ENCODE data around the gene ZC3HAV1. TPM values are rescaled to one million over a fixed set of nuclear protein-coding genes. Genes with fewer than 3 reads are reported as not detected.

ZC3HAV1 gene
- polyA plus RNA-seq, 1 of the 3 experiments (the other 2 are of a cell fraction), result 11.2 TPM

DNA sequence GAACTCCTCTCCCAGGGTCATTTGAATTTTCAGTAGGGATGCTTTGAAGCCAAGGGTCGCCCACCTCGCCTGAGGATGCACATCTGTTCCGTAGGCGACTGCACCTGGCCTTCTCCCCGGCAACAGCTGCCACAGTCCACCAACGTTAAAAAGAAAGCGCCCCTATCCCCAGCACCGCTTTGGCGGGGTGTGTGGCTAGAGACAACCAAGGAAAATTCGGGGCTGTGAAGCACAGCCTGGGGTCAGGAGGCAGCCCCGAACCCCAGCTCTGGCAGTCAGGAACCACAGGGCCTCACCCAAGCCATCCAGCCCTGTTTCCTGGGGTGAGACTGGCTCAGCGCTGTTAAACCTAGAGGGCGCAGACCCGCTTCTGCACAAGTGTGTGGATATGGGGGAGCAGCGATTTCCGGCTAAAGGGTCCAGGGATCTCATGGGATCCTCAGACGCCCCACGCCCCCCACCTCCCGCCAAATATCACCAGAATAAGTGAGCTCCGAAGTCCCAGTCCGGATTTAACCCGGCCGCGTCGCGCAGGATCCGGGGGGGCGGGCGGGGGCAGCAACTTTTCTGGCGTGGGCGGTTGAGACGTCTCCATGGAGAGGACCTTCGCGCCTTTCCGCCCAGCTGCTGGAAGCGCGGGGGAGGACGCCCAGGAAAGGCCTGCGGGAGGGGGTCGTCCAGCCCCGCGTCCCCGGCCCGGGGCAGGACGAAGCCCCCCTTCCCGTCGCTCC is 74.5 kb downstream of the ZC3HAV1 start (continued):
- TF ChIP-seq, protein P1, sequence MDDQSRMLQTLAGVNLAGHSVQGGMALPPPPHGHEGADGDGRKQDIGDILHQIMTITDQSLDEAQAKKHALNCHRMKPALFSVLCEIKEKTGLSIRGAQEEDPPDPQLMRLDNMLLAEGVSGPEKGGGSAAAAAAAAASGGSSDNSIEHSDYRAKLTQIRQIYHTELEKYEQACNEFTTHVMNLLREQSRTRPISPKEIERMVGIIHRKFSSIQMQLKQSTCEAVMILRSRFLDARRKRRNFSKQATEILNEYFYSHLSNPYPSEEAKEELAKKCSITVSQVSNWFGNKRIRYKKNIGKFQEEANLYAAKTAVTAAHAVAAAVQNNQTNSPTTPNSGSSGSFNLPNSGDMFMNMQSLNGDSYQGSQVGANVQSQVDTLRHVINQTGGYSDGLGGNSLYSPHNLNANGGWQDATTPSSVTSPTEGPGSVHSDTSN (IDR thresholded peaks at IDR 0.05), result no peak

DNA sequence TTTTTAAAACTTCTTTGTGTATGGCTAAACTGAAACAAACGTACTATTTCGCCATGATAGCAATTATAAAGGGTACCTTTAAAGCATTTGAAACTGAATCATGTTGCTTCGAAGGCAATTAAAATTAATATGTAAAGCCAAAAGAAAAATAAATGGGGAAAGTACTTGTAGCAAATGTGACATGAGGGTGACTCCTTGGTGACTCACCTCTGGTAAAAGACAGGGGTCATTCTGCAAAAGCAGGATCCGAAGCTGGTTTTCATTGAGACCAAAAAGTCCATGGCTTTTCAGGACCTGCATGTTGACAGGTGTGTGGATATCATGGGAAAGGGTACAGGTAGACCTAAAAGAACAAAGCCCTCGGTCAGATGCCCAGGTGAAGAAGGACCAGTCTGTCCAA is 75.2 kb downstream of the ZC3HAV1 start:
- DNase-seq, result no peak
- Histone ChIP-seq H2AFZ (ENCODE audit: low read depth) (no peak overlapping the region), H3K27me3 (ENCODE audit: insufficient read depth) (no peaks in the 10 kb centered on the region), H3K27ac (ENCODE audit: low read depth in 2 of 2, low read length in 1 of 2) (no peak overlapping the region; a peak in 1 of 4 replicates), H3K9me2 (no peaks in the 10 kb centered on the region), H3K36me3 (replicated peaks in 1 of 2; ENCODE audit: control insufficient read depth in 1 of 2, insufficient read depth in 2 of 2, low read length in 1 of 2) (peaks cover 29 to 48% of the 10 kb centered on the region in 2 experiments), H3K4me1 (ENCODE audit: control insufficient read depth in 1 of 2, insufficient read depth in 2 of 2, low read depth in 1 of 2, low read length in 1 of 2) (peaks cover 9 to 20% of the 10 kb centered on the region in 2 experiments; a peak in 3 of 4 replicates), H3K9ac (peak overlapping the region; percentile 84; the same call in 1 of the 2 replicates), H3K4me3 (ENCODE audit: low read depth in 2 of 2, low read length in 1 of 2) (peak overlapping the region; percentile 69 to 86), H4K20me1 (ENCODE audit: insufficient read depth) (peaks cover 4% of the 10 kb centered on the region; the same call in 1 of the 2 replicates), H3F3A (replicated peaks; ENCODE audit: insufficient read depth) (peaks cover 2% of the 10 kb centered on the region), H3K9me3 (no peaks in the 10 kb centered on the region), H3K79me2 (ENCODE audit: insufficient read depth) (peaks cover 59% of the 10 kb centered on the region), H3K4me2 (peak overlapping the region; percentile 87)
- TF ChIP-seq FOSL2 (IDR thresholded peaks at IDR 0.05; ENCODE audit: borderline replicate concordance, low read depth) (peak; percentile 53; the same call in 1 of the 2 replicates), RFX5 (IDR thresholded peaks at IDR 0.05; ENCODE audit: low read length) (no peak)
- WGBS (ENCODE audit: low lambda C conversion rate), result 69% methylated on average over 5 of the region's 5 CpGs
- ChIA-PET POLR2A (interaction anchor here (1.1 to 1.4 kb wide), 3 partner anchors 48 to 99 kb away, joined by 3 to 7 read pairs (median 5); no protein-coding TSS in a partner anchor), CTCF (interaction anchor here (1.0 to 8.7 kb wide), 11 partner anchors 9 to 148 kb away, joined by 3 to 64 read pairs (median 5); no protein-coding TSS in a partner anchor)

DNA sequence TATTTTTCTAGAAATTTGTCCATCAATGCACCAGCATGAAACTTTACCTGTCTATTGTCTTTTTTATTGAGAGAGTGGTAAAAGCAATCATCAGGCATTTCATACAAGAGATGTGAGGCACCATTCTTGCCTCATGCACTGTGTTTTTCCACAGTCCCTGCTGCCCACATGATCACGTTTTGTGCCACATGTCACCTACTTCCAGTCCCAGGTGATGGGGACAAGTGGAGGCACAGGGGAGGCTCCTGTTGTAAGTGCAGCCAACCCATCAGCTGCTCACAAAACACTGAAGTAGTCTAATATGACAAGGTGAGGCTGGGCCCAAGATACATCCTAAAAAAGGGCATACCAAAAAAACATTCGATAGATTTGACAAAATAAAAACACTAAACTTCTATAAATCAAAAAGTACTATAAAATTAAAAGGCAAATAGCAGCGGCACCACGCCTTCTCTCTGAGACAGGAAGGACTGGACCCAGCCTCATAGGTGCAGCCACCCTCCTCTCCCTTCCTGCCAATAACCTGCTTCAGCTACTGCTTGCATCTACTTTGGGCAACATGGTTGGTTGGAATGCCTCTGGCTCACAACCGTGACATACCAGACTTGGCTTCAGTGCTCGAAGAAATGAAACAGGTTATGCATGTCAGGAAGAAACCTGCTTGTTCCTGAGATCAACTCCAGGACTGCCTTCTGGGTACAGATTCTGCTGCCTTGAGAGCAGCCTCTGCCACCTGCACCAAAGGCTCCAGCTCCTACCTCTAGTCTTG is 76.0 kb downstream of the ZC3HAV1 start:
- Histone ChIP-seq H3K4me1 (ENCODE audit: control insufficient read depth in 1 of 2, insufficient read depth in 2 of 2, low read depth in 1 of 2, low read length in 1 of 2) (peaks cover 9 to 20% of the 10 kb centered on the region in 2 experiments; a peak in 3 of 4 replicates), H3K9me2 (no peaks in the 10 kb centered on the region), H3K4me2 (peak overlapping the region; percentile 87), H3K27me3 (ENCODE audit: insufficient read depth) (no peaks in the 10 kb centered on the region), H4K20me1 (ENCODE audit: insufficient read depth) (peaks cover 4% of the 10 kb centered on the region; the same call in 1 of the 2 replicates), H3K36me3 (replicated peaks in 1 of 2; ENCODE audit: control insufficient read depth in 1 of 2, insufficient read depth in 2 of 2, low read length in 1 of 2) (peaks cover 35 to 56% of the 10 kb centered on the region in 2 experiments), H3K4me3 (ENCODE audit: low read depth in 2 of 2, low read length in 1 of 2) (peak overlapping the region in 1 of 2 experiments; percentile 86; a peak in 2 of 4 replicates), H3K79me2 (ENCODE audit: insufficient read depth) (peaks cover 59% of the 10 kb centered on the region), H3K27ac (ENCODE audit: low read depth in 2 of 2, low read length in 1 of 2) (no peak overlapping the region), H3F3A (replicated peaks; ENCODE audit: insufficient read depth) (peaks cover 2% of the 10 kb centered on the region), H3K9ac (no peak overlapping the region), H3K9me3 (no peaks in the 10 kb centered on the region), H2AFZ (ENCODE audit: low read depth) (no peak overlapping the region)
- WGBS (ENCODE audit: low lambda C conversion rate), result 94% methylated on average over 6 of the region's 6 CpGs
- ChIA-PET POLR2A (interaction anchor here (1.1 kb wide), 1 partner anchor 48 kb away, joined by 7 read pairs; no protein-coding TSS in a partner anchor), CTCF (interaction anchor here (0.6 to 8.7 kb wide), 10 partner anchors 9 to 148 kb away, joined by 3 to 64 read pairs (median 4); no protein-coding TSS in a partner anchor)
- DNase-seq, result no peak
- TF ChIP-seq CHD2 (IDR thresholded peaks at IDR 0.05; ENCODE audit: low read length, partially characterized antibody), result no peak
- no peak for TF ChIP-seq RCOR1 (IDR thresholded peaks at IDR 0.05; ENCODE audit: low read length)
- no peak for TF ChIP-seq POLR2AphosphoS5 (IDR thresholded peaks at IDR 0.05; ENCODE audit: low read depth, low read length)
- TF ChIP-seq FOXJ3 (CRISPR knock-in tag; IDR thresholded peaks at IDR 0.05), result no peak

All from SK-N-SH (cell line).